ENCODE results near the gene L1CAM. TPM values are rescaled to one million over a fixed set of nuclear protein-coding genes. Genes with fewer than 3 reads are reported as not detected.

The L1CAM gene
- total RNA-seq, 6 experiments from 2014 or later = 0.33 to 0.64 (median 0.47) TPM; not detected in 2

DNA sequence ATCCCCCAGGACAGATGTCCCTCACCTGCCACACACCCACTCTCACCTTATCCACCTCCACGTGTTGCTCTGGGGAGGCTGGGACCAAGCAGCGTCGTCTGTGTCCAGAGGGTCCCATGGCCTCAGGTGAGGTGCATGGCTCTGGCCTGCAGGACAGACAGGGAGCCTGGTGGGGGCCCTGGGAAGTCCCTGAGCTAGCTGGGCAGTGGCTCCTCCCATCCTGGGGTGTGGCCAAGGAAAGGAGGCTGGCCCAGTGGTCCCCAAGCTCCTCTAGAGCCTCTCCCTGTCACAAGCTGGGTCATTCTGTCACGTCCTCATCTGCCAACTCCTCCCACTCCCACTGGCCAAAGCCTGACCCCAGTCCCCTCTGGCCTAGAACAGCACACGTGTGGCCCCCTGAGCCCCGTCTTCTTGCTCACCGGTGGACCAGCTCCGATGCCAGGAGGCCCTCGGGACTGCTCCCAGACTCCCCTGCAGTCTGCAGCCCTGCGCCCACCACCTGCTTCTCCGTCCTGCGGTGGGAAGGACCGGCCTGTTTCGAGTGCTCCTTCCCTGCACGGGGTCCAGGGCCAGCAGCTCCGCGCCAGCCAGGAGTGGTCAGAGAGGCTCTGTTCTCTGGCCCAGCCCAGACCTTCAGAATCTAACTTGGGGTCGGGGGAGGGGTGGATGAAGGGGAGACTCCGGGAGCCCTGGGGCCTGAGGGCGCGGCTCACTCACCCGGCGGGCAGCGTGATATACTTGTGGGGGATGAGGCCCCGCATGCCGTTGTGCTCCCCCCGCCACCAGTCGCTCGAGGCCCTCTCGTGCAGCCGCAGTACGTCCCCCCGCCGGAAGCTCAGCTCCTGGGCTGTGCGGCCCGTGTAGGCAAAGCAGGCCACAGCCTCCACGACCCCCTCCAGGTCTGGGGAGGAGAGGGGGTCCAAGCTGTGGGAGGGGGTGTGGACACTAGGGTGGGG, 23.3 kb upstream of the L1CAM start:
- TF ChIP-seq POLR2A (IDR thresholded peaks at IDR 0.05) = no peak
- TF ChIP-seq, protein P1, sequence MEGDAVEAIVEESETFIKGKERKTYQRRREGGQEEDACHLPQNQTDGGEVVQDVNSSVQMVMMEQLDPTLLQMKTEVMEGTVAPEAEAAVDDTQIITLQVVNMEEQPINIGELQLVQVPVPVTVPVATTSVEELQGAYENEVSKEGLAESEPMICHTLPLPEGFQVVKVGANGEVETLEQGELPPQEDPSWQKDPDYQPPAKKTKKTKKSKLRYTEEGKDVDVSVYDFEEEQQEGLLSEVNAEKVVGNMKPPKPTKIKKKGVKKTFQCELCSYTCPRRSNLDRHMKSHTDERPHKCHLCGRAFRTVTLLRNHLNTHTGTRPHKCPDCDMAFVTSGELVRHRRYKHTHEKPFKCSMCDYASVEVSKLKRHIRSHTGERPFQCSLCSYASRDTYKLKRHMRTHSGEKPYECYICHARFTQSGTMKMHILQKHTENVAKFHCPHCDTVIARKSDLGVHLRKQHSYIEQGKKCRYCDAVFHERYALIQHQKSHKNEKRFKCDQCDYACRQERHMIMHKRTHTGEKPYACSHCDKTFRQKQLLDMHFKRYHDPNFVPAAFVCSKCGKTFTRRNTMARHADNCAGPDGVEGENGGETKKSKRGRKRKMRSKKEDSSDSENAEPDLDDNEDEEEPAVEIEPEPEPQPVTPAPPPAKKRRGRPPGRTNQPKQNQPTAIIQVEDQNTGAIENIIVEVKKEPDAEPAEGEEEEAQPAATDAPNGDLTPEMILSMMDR (IDR thresholded peaks at IDR 0.05) = no peak
- ATAC-seq = no peak
- 59% methylated on average over 3 of the region's 37 CpGs for WGBS (ENCODE audit: insufficient coverage, low coverage, low lambda C conversion rate, missing lambda C conversion rate)
- intact Hi-C loops (cut with DNase I) = no loop called here
- Histone ChIP-seq H3K27me3 (no peaks in the 10 kb centered on the region), H3K27ac (no peak overlapping the region), H3K36me3 (no peaks in the 10 kb centered on the region), H3K4me1 (no peaks in the 10 kb centered on the region), H3K4me3 (no peak overlapping the region), H3K9me3 (no peaks in the 10 kb centered on the region)
- no peak for DNase-seq

DNA sequence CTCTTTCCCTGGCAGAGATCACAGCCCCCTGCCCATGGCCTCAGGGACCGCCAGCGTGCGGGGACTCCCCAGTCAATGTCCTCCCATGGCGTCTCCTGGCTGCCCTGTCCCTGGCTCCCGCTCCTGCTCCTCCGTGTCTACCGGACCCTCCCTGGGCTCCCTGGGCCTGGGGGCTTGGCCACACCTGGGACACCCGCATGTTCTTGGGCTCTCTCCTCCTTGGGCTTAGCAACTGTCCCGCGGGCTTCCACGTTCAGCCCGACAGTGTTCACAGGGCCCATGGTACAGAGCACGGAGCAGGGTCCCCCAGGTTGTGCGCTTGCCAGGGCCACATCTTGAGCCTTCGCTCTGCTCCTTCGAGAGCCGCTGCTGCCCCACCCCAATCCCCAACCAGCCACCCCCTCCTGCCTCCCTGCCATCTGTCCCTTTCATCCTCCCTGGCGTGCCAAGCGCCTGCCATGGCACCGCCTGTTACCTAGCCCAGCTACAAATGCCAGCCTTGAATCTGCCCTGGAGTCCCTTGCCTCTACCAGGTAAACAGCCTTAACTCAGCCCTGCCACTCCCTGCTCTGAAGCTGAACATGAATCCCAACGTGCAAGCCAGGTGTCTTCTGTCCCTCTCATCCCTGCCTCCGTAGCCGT, 22.4 kb upstream of the L1CAM start:
- no peak for ATAC-seq
- H3K9me3 ChIP-seq = no peaks in the 10 kb centered on the region
- H3K27me3 ChIP-seq = no peaks in the 10 kb centered on the region
- H3K4me3 ChIP-seq = no peak overlapping the region
- no peaks in the 10 kb centered on the region for H3K4me1 ChIP-seq
- no peak overlapping the region for H3K27ac ChIP-seq
- DNase-seq = no peak
- H3K36me3 ChIP-seq = no peaks in the 10 kb centered on the region
- WGBS (ENCODE audit: insufficient coverage, low coverage, low lambda C conversion rate, missing lambda C conversion rate) = 74% methylated on average over 8 of the region's 23 CpGs
- intact Hi-C loops (cut with DNase I) = no loop called here
- TF ChIP-seq, protein P1 (IDR thresholded peaks at IDR 0.05) = no peak
- no peak for TF ChIP-seq POLR2A (IDR thresholded peaks at IDR 0.05)

DNA sequence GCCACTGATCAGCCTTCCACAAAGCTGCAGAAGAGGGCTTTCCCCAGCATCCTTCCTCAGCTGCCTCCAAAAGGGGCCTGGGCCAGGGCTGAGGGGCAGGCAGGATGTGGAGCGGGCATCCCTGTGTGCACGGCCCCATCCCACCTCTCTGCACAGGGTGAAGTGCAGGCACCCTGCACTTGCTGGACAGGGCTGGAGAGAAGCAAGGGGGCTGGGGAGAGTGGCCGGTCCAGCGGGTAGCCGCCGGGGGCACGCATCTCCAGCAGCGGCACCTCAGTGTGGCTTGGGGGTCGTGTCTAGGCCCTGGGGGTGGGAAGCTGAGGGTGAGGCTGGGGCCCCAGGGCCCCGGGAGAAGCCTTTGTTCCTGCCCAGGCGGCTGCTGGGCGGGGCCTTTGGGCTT, 21.5 kb upstream of the L1CAM start:
- no peak for ATAC-seq
- H3K4me3 ChIP-seq = no peak overlapping the region
- no peaks in the 10 kb centered on the region for H3K4me1 ChIP-seq
- WGBS (ENCODE audit: insufficient coverage, low coverage, low lambda C conversion rate, missing lambda C conversion rate) = no CpG with 5 or more reads among the region's 12 CpGs
- no peaks in the 10 kb centered on the region for H3K9me3 ChIP-seq
- H3K27ac ChIP-seq = no peak overlapping the region
- H3K27me3 ChIP-seq = no peaks in the 10 kb centered on the region
- TF ChIP-seq, protein P1 (IDR thresholded peaks at IDR 0.05) = no peak
- TF ChIP-seq POLR2A (IDR thresholded peaks at IDR 0.05) = no peak
- no peak for DNase-seq
- H3K36me3 ChIP-seq = no peaks in the 10 kb centered on the region
- intact Hi-C loops (cut with DNase I) = no loop called here

DNA sequence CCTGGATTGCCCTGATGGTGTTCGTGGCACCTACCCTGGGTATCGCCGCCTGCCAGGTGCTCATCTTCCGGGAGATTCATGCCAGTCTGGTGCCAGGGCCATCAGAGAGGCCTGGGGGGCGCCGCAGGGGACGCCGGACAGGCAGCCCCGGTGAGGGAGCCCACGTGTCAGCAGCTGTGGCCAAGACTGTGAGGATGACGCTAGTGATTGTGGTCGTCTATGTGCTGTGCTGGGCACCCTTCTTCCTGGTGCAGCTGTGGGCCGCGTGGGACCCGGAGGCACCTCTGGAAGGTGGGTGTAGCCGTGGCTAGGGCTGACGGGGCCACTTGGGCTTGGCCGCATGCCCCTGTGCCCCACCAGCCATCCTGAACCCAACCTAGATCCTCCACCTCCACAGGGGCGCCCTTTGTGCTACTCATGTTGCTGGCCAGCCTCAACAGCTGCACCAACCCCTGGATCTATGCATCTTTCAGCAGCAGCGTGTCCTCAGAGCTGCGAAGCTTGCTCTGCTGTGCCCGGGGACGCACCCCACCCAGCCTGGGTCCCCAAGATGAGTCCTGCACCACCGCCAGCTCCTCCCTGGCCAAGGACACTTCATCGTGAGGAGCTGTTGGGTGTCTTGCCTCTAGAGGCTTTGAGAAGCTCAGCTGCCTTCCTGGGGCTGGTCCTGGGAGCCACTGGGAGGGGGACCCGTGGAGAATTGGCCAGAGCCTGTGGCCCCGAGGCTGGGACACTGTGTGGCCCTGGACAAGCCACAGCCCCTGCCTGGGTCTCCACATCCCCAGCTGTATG, 20.3 kb upstream of the L1CAM start:
- ATAC-seq = peak in 1 of 4 donors; percentile 10

More for the DNA sequence above, 20.3 kb upstream of the L1CAM start:
- H3K9me3 ChIP-seq = no peaks in the 10 kb centered on the region
- intact Hi-C loops (cut with DNase I) = no loop called here
- 40% methylated on average over 1 of the region's 27 CpGs for WGBS (ENCODE audit: insufficient coverage, low coverage, low lambda C conversion rate, missing lambda C conversion rate)
- DNase-seq = no peak
- H3K27me3 ChIP-seq = no peaks in the 10 kb centered on the region
- TF ChIP-seq POLR2A (IDR thresholded peaks at IDR 0.05) = no peak
- TF ChIP-seq, protein P1 (IDR thresholded peaks at IDR 0.05) = no peak
- no peak overlapping the region for H3K27ac ChIP-seq
- no peak overlapping the region for H3K4me3 ChIP-seq
- no peaks in the 10 kb centered on the region for H3K36me3 ChIP-seq
- H3K4me1 ChIP-seq = no peaks in the 10 kb centered on the region
